Measurements from ENCODE around the gene GDPD5. TPM values are rescaled to one million over a fixed set of nuclear protein-coding genes. Genes with fewer than 3 reads are reported as not detected.

The GDPD5 gene
- total RNA-seq, 1 experiment from 2014 or later, result 7.8 TPM

DNA sequence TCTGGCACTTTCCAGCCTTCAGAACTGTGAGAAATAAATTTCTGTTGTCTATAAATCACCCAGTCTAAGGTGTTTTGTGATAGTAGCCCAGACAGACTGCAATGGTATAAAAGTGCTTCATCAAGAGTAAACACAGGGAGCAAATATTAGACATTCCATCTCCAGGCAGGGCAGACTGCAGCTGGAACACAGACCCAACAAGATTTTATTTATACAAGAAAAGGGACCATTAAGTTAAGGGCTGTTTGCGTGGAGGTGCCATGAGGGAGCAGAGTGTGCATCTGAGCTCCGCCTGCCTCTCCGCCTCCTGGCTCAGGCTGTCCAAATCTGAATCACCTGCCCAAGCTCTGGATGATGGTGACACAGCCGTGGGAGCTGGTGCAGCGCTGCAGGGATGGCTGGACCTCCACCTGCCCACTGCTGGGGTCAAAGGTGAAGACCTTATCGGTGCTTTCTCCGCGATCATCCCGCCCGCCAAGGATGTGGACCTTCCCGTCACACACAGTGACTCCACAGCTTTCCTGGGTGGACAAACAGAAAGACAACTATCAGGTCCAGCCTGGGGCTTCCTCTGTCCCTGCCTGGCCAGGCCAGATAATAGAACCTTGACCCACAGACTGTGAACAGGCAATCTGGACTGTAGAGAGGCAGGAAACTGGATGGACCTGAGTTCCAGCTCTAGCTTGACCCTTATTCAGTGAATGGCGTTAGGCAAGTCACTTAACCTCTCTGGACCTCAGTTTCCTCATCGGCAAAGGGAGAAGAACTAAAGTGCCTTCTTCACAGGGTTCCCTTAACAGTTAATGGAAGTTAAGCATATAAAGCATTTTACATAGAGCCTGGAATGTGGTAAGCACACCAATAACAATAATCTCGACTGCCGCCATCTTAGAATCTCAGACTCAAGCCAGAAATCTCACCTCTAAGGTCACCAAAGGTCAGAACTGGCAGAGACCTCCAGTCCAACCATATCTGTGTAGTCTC, 103.2 kb downstream of the GDPD5 start:
- Mint-ChIP-seq H3K4me1 (peaks cover 5 to 16% of the 10 kb centered on the region in 2 experiments), H3K27me3 (ENCODE audit: low read depth) (peaks cover 4% of the 10 kb centered on the region), H3K9me3 (no peaks in the 10 kb centered on the region), H3K36me3 (ENCODE audit: insufficient read depth in 1 of 3, low read depth in 3 of 3) (peaks cover 13 to 18% (median 15%) of the 10 kb centered on the region in 3 experiments), H3K27ac (no peak overlapping the region; a peak in 1 of 7 replicates), H3K4me3 (no peak overlapping the region)
- no peak overlapping the region for H3T11ph ChIP-seq (ENCODE audit: low read length)
- DNase-seq, result no peak
- H2BK12ac ChIP-seq (ENCODE audit: insufficient read length, low read depth, low read length), result no peak overlapping the region
- H3K4me1 ChIP-seq (ENCODE audit: insufficient read depth, low read length), result no peaks in the 10 kb centered on the region
- no peak overlapping the region for H3K9ac ChIP-seq (ENCODE audit: extremely low read depth, insufficient read length, low read length)
- H2BK120ac ChIP-seq (ENCODE audit: low read depth, low read length, poor library complexity, severe bottlenecking), result no peak overlapping the region
- no CpG with 5 or more reads among the region's 15 CpGs for WGBS (ENCODE audit: extremely low coverage, insufficient read length, low lambda C conversion rate)
- no peaks in the 10 kb centered on the region for H3K27me3 ChIP-seq (ENCODE audit: insufficient read depth, low read length)
- H3K27ac ChIP-seq (ENCODE audit: insufficient read length, low read depth, low read length), result no peak overlapping the region
- H2BK20ac ChIP-seq (ENCODE audit: low read depth, low read length, poor library complexity, severe bottlenecking), result no peak overlapping the region
- H4K91ac ChIP-seq (ENCODE audit: insufficient read length, low read depth, low read length), result no peak overlapping the region
- H3K23ac ChIP-seq (ENCODE audit: insufficient read length, low read depth, low read length), result no peak overlapping the region
- H3K9me3 ChIP-seq (ENCODE audit: control insufficient read depth, low read depth, low read length), result no peaks in the 10 kb centered on the region
- H2BK5ac ChIP-seq (ENCODE audit: insufficient read length, low read length), result no peak overlapping the region
- no peak overlapping the region for H4K5ac ChIP-seq (ENCODE audit: insufficient read length, low read depth, low read length)
- H3K4ac ChIP-seq (ENCODE audit: low read depth, low read length), result no peak overlapping the region
- no peaks in the 10 kb centered on the region for H4K20me1 ChIP-seq (ENCODE audit: control insufficient read depth, insufficient read depth, insufficient read length)
- no peak overlapping the region for H4K8ac ChIP-seq (replicated peaks; ENCODE audit: insufficient read length, low read depth, low read length)
- no peak overlapping the region for H3K4me2 ChIP-seq (ENCODE audit: insufficient read depth, insufficient read length, low read length)
- no peak overlapping the region for H2AK5ac ChIP-seq (ENCODE audit: insufficient read length, low read length)
- H3K79me2 ChIP-seq (ENCODE audit: insufficient read depth, low read length), result no peaks in the 10 kb centered on the region
- H2BK15ac ChIP-seq (ENCODE audit: low read depth, low read length), result no peak overlapping the region
- no peak overlapping the region for H3K56ac ChIP-seq (ENCODE audit: insufficient read length, low read depth, low read length)
- no peak overlapping the region for H2AFZ ChIP-seq (ENCODE audit: low read length)
- no peaks in the 10 kb centered on the region for H3K79me1 ChIP-seq (ENCODE audit: insufficient read depth, low read depth, low read length, poor library complexity, severe bottlenecking)
- TF ChIP-seq, protein P1, sequence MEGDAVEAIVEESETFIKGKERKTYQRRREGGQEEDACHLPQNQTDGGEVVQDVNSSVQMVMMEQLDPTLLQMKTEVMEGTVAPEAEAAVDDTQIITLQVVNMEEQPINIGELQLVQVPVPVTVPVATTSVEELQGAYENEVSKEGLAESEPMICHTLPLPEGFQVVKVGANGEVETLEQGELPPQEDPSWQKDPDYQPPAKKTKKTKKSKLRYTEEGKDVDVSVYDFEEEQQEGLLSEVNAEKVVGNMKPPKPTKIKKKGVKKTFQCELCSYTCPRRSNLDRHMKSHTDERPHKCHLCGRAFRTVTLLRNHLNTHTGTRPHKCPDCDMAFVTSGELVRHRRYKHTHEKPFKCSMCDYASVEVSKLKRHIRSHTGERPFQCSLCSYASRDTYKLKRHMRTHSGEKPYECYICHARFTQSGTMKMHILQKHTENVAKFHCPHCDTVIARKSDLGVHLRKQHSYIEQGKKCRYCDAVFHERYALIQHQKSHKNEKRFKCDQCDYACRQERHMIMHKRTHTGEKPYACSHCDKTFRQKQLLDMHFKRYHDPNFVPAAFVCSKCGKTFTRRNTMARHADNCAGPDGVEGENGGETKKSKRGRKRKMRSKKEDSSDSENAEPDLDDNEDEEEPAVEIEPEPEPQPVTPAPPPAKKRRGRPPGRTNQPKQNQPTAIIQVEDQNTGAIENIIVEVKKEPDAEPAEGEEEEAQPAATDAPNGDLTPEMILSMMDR (conservative IDR thresholded peaks at IDR 0.05), result no peak
- no peak overlapping the region for H3K18ac ChIP-seq (ENCODE audit: insufficient read length, low read depth, low read length)
- no peak overlapping the region for H3K14ac ChIP-seq (ENCODE audit: insufficient read depth, low read length)
- H3K23me2 ChIP-seq (ENCODE audit: insufficient read length, low read depth, low read length, poor library complexity, severe bottlenecking), result no peaks in the 10 kb centered on the region
